ENCODE measurements around the gene DAP.

DNA sequence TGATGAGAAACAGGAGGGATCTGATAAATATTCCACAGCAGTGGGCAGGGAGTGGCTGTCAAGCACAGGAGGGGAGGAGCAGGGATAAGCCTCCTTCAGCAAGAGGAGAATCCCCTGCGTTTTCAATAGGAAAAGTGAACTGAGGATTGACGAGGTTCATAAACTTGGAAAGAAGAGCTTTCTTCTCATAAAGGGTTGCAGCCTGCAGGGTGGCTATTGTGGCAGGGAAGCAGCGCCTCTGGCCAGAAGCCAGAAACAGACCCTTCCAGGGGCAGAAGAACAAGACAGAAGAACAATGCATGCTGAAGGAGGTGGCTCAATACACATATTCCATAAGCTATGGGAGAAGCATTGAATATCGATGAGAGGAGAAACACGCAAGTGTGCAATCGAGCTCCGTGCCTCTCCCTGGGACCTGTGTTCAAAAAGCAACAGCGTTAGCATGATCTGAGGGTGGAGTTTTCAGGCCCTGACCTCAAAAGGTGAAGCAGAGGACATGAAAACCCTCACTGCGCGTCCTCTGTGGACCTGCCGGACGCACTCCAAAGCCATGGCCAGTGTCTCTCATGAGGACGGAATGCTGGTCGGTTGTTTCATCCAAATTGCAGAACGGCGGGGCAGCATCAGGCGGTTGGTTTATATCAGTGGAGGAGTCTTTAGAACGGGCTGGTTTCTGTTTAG, 129.6 kb downstream of the DAP start:
- TF ChIP-seq, protein P1, sequence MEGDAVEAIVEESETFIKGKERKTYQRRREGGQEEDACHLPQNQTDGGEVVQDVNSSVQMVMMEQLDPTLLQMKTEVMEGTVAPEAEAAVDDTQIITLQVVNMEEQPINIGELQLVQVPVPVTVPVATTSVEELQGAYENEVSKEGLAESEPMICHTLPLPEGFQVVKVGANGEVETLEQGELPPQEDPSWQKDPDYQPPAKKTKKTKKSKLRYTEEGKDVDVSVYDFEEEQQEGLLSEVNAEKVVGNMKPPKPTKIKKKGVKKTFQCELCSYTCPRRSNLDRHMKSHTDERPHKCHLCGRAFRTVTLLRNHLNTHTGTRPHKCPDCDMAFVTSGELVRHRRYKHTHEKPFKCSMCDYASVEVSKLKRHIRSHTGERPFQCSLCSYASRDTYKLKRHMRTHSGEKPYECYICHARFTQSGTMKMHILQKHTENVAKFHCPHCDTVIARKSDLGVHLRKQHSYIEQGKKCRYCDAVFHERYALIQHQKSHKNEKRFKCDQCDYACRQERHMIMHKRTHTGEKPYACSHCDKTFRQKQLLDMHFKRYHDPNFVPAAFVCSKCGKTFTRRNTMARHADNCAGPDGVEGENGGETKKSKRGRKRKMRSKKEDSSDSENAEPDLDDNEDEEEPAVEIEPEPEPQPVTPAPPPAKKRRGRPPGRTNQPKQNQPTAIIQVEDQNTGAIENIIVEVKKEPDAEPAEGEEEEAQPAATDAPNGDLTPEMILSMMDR (IDR thresholded peaks at IDR 0.05): no peak
- no peak for TF ChIP-seq POLR2A (IDR thresholded peaks at IDR 0.05; ENCODE audit: low read length)
- no peak for TF ChIP-seq EP300 (IDR thresholded peaks at IDR 0.05)
- TF ChIP-seq KDM1A (IDR thresholded peaks at IDR 0.05; ENCODE audit: low read depth): no peak
- no peak for TF ChIP-seq CHD2 (IDR thresholded peaks at IDR 0.05; ENCODE audit: low read length, partially characterized antibody)
- no peak for TF ChIP-seq MAZ (IDR thresholded peaks at IDR 0.05; ENCODE audit: borderline replicate concordance, low read depth, low read length)
- no peak for TF ChIP-seq RNF2 (IDR thresholded peaks at IDR 0.05; ENCODE audit: borderline replicate concordance, low read depth)
- no peak for TF ChIP-seq GATA3 (IDR thresholded peaks at IDR 0.05; ENCODE audit: borderline replicate concordance)
- TF ChIP-seq TP53 (CRISPR knock-in tag; IDR thresholded peaks at IDR 0.05): no peak

Data from A549 (cell line).